Colon (tissue), 2 donors: Measurements from ENCODE around the gene PAQR5.
"Not testable (repeated sequence)": the region's sequence is repeated elsewhere in the genome, so short reads cannot be mapped to it uniquely, and the experiment has no call there.

ENCODE experiments used
- FAIRE-seq: peaks from 2 replicates; lab custom pipeline; 2012; peaks lifted over from hg19 to GRCh38; lab: Jason Lieb, UNC
- donor health status: control.
- donor health status: control.

The PAQR5 gene

GRCh38 chr15:69424748-69425413, 126.2 kb downstream of the PAQR5 start:
- no peak for FAIRE-seq

- FAIRE-seq = no peak
These were observed 135.1 kb downstream of the PAQR5 start for GRCh38 chr15:69433831-69434230.

- FAIRE-seq = no peak
These were observed 135.5 kb downstream of the PAQR5 start for GRCh38 chr15:69434238-69434637.

- FAIRE-seq = no peak
These were observed 136.0 kb downstream of the PAQR5 start for GRCh38 chr15:69434679-69435078.

DNA sequence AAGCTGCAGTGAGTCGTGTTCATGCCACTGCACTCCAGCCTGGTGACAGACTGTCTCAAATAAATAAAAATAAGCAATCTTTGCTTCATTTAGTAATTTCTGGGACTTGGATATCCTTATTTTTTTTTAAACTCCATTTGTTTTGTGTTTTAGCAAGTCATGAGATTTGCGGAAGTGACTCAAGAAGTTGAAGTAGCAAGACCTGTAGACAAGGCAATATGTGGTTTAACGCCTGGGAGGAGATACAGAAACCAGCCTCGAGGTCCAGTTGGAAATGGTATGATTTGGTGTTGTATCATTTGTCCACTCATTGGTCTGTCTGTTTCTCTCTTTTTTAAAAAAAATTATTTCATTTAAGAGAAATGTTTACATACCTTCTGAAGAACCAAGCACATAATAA, 137.3 kb downstream of the PAQR5 start:
- no peak for FAIRE-seq

DNA sequence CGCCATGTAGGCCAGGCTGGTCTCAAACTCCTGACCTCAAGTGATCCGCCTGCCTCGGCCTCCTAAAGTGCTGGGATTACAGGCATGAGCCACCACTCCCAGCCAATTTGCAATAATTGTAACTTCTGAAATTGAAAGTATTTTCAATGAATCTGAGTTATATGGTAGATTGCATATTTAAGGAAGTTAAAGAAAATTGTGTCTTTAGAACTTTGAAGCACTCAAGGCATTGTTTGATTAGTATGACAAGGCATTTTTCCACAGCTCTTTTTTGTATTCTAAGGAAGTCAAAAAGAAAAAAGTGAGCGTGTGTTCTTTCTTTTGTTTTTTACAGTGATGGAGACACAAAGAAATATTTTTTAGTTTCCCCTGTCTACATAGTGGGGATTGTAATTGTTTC, 138.2 kb downstream of the PAQR5 start:
- no peak for FAIRE-seq

GRCh38 chr15:69439623-69440022, 140.9 kb downstream of the PAQR5 start:
- no peak for FAIRE-seq

DNA sequence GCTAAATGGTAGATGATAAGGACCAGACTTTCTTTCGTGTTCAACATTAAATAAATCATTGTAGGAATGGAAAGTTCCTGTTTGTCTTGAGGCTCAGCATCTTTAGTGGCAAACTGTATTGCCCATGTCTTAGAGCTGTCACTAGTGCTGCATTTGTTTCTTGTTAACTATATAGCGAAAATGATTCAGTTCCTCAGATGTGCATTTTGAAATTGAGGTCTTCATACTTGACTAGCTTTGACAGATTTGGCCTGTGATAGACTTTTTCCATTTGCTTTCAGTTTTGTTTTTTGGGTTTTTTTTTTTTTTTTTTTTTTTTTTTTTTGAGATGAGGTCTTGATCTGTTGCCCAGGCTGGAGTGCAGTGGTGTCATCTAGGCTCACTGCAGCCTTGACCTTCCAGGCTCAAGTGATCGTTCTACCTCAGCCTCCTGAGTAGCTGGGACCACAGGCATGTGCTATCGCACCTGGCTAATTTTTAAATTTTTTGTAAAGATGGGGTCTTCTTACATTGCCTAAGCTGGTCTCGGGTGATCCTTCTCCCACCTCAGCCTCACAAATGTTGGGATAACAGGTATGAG, 144.4 kb downstream of the PAQR5 start:
- no peak for FAIRE-seq

GRCh38 chr15:69444686-69445085, 146.0 kb downstream of the PAQR5 start:
- no peak for FAIRE-seq

- FAIRE-seq = no peak
These were observed 148.2 kb downstream of the PAQR5 start for GRCh38 chr15:69446953-69447352.

GRCh38 chr15:69450221-69450620, 151.5 kb downstream of the PAQR5 start:
- not testable (repeated sequence) for FAIRE-seq

- FAIRE-seq = no peak
These were observed 152.4 kb downstream of the PAQR5 start for GRCh38 chr15:69450968-69451695.

GRCh38 chr15:69451951-69452691, 153.4 kb downstream of the PAQR5 start:
- FAIRE-seq = no peak

DNA sequence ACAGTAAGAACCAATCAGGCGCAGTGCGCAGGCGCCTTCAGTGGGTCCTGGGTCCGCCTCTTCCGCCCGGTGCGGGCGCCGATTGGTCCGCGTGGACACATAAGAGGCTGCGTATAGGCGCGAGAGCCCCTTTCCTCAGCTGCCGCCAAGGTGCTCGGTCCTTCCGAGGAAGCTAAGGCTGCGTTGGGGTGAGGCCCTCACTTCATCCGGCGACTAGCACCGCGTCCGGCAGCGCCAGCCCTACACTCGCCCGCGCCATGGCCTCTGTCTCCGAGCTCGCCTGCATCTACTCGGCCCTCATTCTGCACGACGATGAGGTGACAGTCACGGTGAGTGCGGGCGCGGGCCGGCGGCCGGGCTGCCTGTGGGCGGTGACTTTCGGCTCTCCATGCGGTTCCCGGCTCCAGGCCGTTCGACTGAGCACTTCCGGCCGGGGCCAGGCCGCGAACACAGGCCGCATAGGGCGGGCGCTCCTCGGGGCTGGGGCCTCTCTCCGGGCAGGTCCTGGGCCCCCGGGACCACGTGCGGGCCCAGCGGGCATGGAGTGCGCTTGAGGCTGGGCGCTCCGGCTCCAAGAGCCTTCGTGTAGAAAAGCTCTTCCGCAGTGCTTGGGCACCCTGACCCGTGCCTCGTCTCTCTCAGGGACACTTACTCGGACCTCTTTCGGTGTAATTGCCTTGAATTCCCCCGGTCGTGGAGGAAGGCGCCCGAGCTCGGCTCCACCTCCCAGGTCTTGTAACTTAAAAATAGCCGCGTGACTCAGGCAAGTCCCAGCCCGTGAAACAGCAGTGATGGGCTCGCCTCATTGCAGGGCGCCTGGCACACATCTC, 154.2 kb downstream of the PAQR5 start, which contains the start of gene RPLP1:
Gene RPLP1, plus strand, starts transcription at position 127 of the 830 bp plus-strand sequence. Its CDS starts 131 bp downstream, at position 258.
- FAIRE-seq = no peak

DNA sequence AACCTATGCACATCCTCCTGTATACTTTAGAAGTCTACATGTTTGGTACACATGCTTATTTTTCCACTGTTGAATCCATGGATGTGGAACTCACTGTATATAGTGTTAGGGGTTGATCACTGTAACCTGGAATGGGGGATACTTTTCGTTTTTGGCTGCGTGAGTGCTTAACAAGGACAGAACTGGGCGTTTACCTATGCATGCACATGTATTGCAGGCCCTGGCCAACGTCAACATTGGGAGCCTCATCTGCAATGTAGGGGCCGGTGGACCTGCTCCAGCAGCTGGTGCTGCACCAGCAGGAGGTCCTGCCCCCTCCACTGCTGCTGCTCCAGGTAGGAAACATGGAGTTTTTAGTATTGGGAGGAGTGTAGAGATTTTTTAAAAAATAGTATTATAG, 156.2 kb downstream of the PAQR5 start:
- no peak for FAIRE-seq

DNA sequence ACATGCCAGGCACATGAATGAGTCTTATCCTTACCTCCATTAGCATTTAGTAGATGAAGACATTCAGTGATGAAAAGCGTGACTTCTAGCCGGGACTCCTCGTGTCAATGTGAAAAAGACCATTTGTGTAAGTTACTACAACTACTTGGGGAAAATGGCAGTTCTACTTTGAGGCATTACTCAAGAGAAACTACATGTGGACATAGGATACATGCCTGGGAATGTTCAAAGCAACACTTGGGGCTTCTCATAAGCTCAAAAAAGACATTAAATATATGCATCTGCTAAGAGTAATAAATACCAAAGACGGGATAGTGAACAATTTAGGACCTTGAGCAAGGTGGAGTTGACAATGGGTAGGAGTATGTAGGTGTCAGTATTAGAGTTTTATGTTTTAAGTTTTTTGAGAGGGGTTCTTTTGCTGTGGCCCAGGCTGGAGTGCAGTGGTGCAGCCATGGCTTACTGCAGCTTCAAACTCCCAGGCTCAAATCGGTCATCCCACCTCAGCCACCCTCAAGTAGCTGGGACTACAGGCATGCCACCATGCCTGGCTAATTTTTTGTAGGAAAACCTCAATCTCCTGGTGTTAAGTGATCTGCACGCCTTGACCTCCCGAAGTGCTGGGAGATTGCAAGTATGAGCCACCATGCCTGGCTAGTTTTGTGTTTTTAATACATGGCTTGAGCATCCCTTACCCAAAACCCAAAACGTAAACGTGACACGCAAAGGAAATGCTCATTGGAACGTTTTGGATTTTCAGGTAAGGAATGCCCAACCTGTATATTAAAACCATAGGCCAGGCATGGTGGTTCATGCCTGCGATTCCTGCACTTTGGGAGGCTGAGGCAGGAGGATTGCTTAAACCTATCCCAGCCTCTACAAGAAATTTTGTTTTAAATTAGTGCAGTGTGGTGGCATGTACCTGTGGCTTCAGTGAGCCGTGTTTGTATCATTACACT, 157.8 kb downstream of the PAQR5 start:
- no peak for FAIRE-seq
